ENCODE measurements around the gene TUBGCP3.
"Not testable (repeated sequence)": the region's sequence is repeated elsewhere in the genome, so short reads cannot be mapped to it uniquely, and the experiment has no call there.

Gene TUBGCP3

DNA sequence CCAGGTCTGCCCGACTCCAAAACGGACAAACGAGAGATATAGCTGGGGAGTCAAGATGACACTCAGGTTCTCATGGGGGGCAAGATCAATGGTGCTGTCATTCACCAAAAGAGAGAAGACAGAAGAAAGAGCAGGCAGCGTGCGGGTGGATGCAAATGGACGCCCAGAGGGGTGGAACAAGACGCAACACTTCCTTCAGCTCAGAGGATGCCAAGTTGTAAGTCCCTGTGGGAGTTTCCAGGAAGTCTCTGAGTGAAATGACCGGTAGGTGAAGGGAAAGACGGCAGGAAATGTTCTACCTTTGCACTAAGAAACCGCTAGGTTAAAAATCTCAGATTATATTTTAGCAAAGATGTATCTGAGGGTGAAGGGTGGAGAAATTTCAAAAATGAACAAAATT is 26.5 kb downstream of the TUBGCP3 start:
- Mint-ChIP-seq H3K27me3 (ENCODE audit: low read depth, poor library complexity) (no peaks in the 10 kb centered on the region), H3K36me3 (ENCODE audit: low read depth) (peaks cover 66% of the 10 kb centered on the region), H3K4me1 (peaks cover 17% of the 10 kb centered on the region), H3K27ac (peak overlapping the region; percentile 73), H3K9me3 (no peaks in the 10 kb centered on the region), H3K4me3 (no peak overlapping the region)
- no peak for DNase-seq
- no peak for TF ChIP-seq CTCF (IDR thresholded peaks at IDR 0.05)

DNA sequence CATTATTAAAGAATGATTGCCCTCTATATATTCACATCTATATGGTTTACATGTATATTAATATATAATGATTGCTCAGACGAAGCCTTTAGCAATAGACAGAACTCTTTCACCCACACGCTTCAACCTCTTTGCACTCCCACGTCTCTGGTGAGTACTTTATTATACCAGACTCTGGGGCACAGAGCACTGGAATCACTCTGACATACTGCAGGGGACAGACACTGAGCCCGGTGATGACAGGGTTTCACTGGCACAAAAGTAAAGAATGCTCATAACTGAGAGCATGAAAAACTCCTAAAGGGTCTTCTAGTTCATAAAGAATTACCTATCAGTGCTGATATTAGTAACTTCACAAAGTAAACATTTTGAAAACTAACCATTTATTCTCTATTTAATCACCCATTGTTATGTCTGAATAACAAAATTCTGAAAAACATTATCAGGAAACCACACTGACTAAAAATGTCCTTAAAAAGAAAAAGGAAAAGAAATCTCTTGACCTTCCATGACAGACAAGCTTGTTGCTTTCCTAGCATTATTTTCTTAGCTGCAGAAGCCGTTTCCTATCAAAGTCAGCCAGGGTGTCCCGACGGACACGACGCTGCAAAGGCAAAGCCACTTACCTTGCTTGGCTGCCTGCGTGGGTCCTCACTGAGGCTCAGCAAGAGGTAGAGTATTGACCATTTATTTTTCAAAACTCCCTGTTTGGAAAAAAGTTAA is 29.1 kb downstream of the TUBGCP3 start:
- Mint-ChIP-seq H3K27ac (no peak overlapping the region), H3K36me3 (ENCODE audit: low read depth) (peaks cover 67% of the 10 kb centered on the region), H3K4me3 (no peak overlapping the region), H3K9me3 (no peaks in the 10 kb centered on the region), H3K27me3 (ENCODE audit: low read depth, poor library complexity) (no peaks in the 10 kb centered on the region), H3K4me1 (peaks cover 17% of the 10 kb centered on the region)
- TF ChIP-seq CTCF (IDR thresholded peaks at IDR 0.05): no peak
- no peak for DNase-seq

GRCh38 chr13:112556600-112556999 is 31.4 kb downstream of the TUBGCP3 start:
- Mint-ChIP-seq H3K27ac (no peak overlapping the region), H3K36me3 (ENCODE audit: low read depth) (peaks cover 69% of the 10 kb centered on the region), H3K4me3 (no peak overlapping the region), H3K4me1 (peaks cover 10% of the 10 kb centered on the region), H3K9me3 (no peaks in the 10 kb centered on the region), H3K27me3 (ENCODE audit: low read depth, poor library complexity) (no peaks in the 10 kb centered on the region)
- TF ChIP-seq CTCF (IDR thresholded peaks at IDR 0.05): no peak
- DNase-seq: no peak

DNA sequence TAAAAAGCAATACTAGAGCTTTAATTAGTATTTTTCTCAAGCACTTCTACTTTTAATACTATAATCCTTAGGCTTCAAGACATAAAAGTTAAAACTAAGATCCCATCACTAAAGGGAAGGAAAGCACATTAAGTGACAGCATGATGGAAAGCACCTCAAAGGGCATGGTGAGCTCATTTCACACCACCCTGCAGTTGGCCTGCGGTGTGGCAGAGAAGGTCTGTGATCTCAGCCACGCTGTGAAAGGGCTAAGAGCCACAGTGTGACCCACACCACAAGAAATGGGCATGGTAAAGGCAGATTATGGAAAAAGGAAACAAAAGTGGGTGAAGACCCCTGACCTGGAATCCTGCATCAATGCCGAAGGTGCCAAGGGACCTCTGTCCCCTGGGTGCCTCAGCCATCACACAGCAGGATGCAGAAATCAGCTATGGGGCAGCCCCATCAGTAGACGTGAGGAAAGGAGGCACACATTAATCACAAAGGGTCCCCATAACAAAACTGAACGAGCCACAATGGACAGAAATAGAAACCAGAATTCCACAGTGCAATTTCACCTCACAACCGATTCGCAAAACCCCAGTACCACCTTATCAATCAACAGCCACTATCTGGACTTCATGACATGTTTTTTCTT is 33.6 kb downstream of the TUBGCP3 start:
- H3K36me3 Mint-ChIP-seq (ENCODE audit: low read depth): peaks cover 74% of the 10 kb centered on the region
- TF ChIP-seq CTCF (IDR thresholded peaks at IDR 0.05): no peak

GRCh38 chr13:112548975-112549374 is 39.0 kb downstream of the TUBGCP3 start:
- not testable (repeated sequence) for H3K4me1 Mint-ChIP-seq; H3K27ac Mint-ChIP-seq; H3K9me3 Mint-ChIP-seq; DNase-seq; H3K4me3 Mint-ChIP-seq; H3K27me3 Mint-ChIP-seq (ENCODE audit: low read depth, poor library complexity)
- H3K36me3 Mint-ChIP-seq (ENCODE audit: low read depth): peaks cover 91% of the 10 kb centered on the region

More for the DNA sequence above, 33.6 kb downstream of the TUBGCP3 start:
- Mint-ChIP-seq H3K9me3 (no peaks in the 10 kb centered on the region), H3K27ac (no peak overlapping the region), H3K4me3 (no peak overlapping the region), H3K4me1 (no peaks in the 10 kb centered on the region), H3K27me3 (ENCODE audit: low read depth, poor library complexity) (peaks cover 3% of the 10 kb centered on the region)
- DNase-seq: no peak

DNA sequence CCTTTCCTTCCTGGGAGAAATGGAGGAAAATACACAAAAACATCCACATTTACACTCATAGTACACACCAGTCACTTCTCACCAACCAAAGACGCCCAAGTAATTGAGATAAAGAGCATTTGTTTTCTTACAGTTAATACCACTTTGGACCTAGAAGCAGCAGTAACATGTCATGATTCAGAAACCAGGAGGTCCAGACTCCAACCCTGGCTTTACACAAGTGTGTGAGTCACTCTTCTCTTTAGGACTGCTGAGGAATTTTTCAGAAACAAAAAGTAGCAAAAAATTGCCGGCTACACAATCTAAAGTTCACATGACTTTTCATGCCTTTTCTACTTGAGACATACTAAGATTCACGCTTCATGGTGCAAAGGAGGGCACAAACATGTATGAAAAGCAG is 42.1 kb downstream of the TUBGCP3 start:
- Mint-ChIP-seq H3K36me3 (ENCODE audit: low read depth) (peaks cover 88% of the 10 kb centered on the region), H3K27me3 (ENCODE audit: low read depth, poor library complexity) (peaks cover 2% of the 10 kb centered on the region), H3K4me3 (no peak overlapping the region), H3K9me3 (no peaks in the 10 kb centered on the region), H3K4me1 (no peaks in the 10 kb centered on the region), H3K27ac (peak overlapping the region; percentile 78)
- DNase-seq: no peak
- TF ChIP-seq CTCF (IDR thresholded peaks at IDR 0.05): no peak
